Measurements from ENCODE around the gene ERC1. TPM values are rescaled to one million over a fixed set of nuclear protein-coding genes. Genes with fewer than 3 reads are reported as not detected.

Gene ERC1
- total and polyA plus RNA-seq, 9 of the 15 experiments (the other 6 are each of a cell fraction or from before 2014, with no cell fraction given), result 0.74 to 11.8 (median 4.8) TPM

- TF ChIP-seq REST (IDR thresholded peaks at IDR 0.05; ENCODE audit: borderline replicate concordance) (peak; percentile 83), REST (CRISPR knock-in tag; IDR thresholded peaks at IDR 0.05; ENCODE audit: low read depth) (no peak), DEAF1 (CRISPR knock-in tag; IDR thresholded peaks at IDR 0.05) (peak; percentile 80), CTCF (IDR thresholded peaks at IDR 0.05 in 2 of 3, conservative IDR thresholded peaks at IDR 0.05 in 1 of 3; ENCODE audit: insufficient read depth in 2 of 3, low read depth in 1 of 3, low read length in 3 of 3) (peak; percentile 67 to 80 (median 72))
These were observed 127.0 kb downstream of the ERC1 start (continued) for GRCh38 chr12:1117970-1118563.

Measured in K562 (cell line).